GM18499 (cell line): ENCODE results near the gene OSBPL9.

ENCODE experiments used
- ATAC-seq: cut with Tn5 transposase; IDR thresholded peaks from one replicate; pipeline ENCODE4 v1.9.1; 2021; ENCODE audit warnings: moderate number of reproducible peaks; ENCODE audit not compliant: insufficient read depth, unreplicated experiment

OSBPL9 gene, protein sequence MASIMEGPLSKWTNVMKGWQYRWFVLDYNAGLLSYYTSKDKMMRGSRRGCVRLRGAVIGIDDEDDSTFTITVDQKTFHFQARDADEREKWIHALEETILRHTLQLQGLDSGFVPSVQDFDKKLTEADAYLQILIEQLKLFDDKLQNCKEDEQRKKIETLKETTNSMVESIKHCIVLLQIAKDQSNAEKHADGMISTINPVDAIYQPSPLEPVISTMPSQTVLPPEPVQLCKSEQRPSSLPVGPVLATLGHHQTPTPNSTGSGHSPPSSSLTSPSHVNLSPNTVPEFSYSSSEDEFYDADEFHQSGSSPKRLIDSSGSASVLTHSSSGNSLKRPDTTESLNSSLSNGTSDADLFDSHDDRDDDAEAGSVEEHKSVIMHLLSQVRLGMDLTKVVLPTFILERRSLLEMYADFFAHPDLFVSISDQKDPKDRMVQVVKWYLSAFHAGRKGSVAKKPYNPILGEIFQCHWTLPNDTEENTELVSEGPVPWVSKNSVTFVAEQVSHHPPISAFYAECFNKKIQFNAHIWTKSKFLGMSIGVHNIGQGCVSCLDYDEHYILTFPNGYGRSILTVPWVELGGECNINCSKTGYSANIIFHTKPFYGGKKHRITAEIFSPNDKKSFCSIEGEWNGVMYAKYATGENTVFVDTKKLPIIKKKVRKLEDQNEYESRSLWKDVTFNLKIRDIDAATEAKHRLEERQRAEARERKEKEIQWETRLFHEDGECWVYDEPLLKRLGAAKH

DNA sequence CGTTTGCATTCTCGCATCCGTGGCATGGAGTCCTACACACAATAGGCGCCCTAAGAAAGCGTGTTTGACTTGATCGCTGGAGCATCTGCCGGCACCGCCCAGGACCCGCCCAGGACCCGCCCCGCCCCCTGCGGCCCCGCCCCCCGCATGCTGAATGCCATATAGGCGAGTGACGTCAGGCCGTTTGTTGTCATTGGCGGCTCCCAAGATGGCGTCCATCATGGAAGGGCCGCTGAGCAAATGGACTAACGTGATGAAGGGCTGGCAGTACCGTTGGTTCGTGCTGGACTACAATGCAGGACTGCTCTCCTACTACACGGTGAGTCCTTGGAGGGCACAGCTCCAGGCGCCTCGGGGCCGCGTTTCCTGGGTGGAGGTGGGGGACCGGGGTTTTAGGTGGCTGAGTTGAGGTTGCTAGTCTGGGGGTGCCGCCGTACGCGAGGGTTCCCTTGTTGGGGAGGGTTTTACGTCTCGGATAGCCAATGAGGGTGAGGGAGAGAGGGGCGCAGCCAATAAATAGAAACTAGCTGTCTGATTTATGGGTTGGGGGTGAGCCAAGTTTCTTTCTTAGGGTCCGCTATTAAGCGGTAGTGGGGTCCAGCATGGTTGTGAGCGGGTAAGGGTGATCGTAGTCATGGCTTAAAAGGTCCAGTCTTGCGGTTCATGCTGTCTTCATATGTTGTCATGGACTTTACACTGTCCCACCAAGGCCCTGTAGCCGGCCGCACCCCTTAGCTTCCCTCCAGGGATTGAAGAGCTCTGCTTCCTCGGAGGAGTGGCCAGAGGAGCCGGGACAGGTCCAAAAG is at the start of gene OSBPL9:
Gene OSBPL9 (plus strand): TSS at position 190 of the 806 bp plus-strand sequence. CDS start 19 bp downstream, at position 209.
- peak; percentile 57 for ATAC-seq

DNA sequence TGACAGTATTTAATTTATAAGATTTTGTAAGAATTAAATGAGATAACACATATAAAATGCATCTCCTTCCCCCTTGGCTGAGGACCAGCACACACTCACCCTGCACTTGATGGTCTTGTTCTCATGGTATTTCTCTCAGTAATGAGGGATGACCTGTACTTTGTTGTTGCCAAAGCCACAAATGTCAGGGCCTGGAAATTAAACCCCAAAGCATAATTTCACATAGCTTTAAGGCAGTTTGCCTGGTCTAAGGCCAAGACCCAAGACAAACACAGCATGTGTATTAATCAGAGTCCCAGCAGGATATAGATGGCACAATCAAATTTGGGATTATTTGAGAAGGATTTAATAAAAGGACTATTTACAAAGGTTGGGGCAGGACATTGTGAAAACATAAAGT is 49.2 kb upstream of the OSBPL9 start:
- no peak for ATAC-seq

DNA sequence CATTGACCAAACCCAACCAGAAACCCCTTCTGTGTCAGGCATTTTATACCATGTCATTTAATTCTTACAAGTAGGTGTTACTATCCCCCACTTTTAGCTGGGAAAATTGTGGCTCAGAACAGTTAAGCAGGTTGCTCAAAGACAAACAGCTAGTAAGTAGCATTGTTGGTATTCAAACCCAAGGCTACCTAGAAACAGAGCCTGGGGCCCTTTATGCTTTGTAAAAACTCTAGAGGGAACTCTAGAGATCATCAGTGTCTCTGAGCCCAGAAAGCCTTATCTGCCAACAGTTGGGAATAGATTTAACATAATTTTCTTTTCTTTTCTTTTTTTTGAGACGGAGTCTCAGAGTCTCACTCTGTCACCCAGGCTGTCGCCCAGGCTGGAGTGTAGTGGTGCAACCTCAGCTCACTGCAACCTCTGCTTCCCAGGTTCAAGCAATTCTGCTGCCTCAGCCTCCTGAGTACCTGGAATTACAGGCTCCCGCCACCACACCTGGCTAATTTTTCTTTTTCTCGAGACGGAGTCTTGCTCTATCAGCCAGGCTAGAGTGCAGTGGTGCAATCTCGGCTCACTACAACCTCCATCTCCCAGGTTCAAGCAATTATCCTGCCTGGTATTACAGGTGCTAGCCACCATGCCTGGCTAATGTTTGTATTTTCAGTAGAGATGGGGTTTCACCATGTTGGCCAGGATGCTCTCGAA is 48.5 kb upstream of the OSBPL9 start:
- ATAC-seq: no peak

DNA sequence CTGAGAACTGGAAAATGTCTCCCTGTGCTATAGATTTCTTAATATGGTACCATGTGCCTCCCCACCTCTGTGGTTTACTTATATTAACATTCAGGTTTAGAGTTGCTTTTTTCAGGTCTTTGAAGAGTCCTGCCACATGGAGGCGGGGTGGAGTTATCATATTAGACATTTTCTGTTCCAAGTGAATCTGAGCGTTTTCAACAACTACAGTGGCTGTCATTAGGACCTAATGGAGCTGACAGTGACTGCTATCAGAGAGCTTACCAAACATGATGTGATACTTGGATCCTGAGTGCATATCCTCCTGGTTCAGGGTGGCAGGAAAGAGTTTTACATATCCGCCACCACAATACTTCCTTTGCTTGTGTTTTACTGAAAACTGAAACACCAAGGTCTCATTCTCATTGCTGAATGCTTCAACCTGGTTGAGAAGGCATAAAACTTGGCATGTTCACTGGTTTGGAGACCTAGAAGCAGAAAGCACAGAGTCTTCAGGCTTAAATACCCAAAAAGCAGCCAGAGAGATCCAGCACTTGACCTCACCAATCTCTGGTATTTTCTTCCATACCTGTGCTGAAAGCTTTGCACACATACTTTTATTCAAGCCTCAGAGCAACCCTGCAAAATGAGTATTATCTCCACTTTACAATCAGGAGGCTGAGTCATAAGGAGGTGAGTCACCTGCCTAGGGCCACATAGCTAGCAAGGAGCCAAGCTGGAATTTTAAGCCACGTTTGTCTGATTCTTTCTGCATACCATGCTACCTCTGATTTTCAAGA is 47.4 kb upstream of the OSBPL9 start:
- peak; percentile 72 for ATAC-seq

DNA sequence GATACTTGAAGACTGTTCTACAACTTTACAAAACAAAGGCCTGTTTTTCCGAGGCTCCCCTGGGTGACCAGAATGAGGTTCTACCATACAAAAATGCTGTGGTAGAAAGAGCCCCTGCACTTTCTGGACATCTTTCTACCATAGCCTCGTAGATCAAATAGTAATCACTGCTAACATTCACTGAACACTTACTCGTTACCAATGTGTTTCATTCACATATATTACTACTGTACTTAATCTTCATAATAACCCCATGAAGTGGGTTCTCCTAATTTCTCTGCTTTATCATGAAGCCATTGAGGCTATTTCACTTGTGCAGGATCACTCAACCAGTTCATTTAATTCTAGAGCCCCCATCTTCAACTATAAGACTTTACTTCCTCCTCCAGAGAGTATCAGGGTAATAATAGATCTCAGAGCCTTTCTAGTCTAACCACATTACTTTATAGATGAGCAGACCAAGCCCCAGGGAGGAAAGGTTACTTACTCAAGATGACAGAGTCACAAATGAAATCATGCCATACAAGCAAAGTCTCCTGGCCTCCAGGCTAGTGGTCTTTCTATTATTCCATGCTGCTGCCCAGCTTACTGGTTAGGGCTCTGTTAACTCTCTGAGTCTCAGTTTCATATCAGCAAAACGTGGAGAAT is 46.7 kb upstream of the OSBPL9 start:
- no peak for ATAC-seq

DNA sequence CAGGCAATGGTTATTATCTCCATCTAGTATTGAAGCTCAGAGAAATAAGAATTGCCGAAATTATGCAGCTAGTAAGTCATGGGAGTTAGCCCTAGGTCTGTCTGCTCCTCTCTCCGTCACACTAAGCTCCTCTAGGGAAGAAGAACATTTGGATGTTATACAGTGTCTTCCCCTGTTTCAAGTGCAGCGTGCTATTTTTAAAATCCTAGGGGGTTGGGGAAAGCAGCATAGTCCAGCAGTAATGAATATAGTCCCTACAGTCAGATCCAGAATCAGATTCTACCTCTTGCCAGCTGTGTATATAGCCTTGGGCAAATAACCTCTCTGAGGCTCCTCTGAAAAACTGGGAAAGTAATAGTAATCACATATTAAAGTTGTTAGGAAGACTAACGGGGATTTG is 44.5 kb upstream of the OSBPL9 start:
- ATAC-seq: no peak

DNA sequence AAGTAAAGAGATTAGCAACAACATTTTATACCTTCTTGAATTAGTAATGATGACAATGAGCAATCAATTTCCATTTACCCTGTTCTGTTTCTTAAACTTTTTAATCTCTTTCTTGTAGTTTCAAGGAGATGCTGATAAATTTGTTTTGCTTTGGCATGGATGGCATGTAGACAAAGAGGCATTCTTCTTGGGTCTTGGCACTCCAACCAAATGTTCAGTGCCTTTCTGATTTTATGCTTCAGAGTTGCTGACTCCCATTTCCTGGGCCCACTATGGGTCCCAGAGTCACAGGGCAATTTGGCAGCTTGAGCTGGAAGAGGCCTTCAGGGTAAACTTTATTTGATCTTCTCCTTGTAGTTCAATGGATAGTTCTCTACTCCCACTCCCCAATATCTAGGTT is 42.1 kb upstream of the OSBPL9 start:
- no peak for ATAC-seq

DNA sequence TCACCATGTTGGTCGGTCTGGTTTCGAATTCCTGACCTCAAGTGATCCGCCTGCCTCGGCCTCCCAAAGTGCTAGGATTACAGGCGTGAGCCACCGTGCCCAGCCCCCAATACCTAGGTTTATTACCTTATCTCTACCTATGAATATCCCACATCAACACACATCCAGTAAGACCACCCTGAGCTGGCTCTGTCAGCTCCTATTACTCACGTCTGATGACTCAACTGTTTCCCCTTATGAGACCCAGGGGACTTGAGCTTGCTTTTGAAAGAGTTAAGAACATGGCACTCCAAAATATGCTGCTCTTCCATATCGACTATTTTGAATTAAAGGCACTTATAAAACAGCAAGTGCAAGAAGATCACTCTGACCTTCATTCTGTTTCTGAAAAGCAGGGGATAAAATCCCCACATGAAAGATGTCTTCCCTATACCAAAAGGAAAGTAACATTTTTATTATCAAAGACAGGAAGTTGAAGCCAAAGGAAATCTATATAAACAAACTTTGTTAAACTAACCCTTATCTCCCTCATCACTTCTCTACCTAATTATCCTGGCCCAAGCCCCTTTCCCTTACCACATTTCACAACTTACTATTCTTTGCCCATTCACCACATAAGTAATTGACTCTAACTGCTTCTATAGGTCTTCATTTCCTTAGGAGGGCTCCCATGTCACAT is 41.3 kb upstream of the OSBPL9 start:
- no peak for ATAC-seq

DNA sequence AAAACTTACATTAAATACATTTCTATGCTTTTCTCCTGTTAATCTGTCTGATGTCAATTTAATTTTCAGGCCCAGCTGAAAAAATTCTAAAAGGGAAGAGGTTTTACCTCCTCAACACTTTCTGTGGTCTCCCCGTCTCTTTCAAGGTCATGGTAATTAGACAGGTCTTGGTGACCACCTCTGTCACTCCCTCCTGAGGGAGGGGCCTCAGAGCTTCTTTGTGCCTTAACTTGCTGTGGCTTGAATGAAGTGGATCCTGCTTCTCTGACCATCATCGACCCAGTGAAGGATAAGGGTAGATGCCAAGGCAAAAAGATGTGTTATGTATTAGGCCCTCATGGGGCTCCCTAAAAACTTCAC is 40.8 kb upstream of the OSBPL9 start:
- ATAC-seq: no peak

DNA sequence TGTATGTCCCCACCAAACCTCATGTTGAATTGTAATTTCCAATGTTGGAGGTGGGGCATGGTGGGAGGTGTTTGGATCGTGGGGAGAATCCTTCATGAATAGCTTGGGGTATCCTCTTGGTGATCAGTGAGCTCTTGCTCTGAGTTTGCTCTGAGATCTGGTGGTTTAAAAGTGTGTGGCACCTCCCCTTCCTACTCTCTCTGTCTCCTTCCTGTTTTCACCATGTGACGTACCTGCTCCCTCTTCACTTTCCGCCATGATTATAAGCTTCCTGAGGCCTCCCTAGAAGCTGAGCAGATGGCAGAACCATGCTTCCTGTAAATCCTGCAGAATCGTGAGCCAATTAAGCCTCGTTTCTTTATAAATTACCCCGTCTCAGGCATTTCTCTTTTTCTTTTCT is 40.0 kb upstream of the OSBPL9 start:
- no peak for ATAC-seq

DNA sequence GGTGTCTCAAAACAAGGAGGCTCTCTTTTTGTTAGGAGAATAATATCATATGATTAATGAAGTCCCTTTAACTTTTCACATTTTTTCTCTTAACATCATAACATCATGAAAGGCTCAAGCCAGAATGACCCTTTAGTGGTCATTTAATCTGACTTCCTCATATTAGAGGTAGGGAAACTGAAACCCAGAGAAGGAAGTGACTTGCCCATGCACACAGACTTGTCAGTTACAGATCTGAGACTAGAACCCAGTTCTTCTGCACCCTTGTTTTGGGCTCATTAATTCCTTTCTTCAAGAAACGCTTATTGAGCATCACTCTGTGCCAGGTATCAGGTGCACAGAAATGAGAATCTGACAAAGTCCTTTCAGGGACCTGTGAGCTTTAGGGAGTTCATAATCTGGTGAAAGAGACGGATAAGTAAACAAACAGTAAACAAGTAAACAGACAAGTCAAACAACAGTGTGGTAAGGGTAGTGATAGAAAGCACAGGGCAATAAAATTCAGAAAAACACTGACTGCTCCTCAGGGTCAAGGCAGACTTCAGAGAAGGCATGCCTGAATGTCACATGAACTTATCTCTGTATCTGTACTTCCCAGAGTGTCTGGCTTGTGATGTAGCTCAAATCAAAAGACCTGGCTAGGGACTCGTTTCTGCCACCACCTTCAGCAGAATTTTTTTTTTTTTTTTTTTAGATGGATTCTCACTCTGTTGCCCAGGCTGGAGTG is 38.3 kb upstream of the OSBPL9 start:
- ATAC-seq: peak; percentile 73

DNA sequence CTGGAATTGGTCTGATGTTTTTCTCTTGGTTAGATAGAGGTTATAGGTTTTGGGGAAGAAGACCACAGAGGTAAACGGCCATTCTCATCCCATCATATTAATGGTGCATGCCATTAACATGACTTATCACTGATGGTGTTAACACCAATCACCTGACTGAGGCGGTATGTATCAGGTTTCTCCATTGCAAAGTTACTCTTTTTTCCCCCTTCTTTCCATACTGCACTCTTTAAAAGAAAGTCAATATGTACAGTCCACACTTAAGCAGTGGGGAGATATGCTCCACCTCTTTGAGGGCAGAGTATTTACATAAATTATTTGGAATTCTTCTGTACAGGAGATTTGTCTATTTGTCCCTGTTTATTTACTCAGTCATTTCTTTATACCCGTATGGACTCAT is 35.7 kb upstream of the OSBPL9 start:
- ATAC-seq: no peak

DNA sequence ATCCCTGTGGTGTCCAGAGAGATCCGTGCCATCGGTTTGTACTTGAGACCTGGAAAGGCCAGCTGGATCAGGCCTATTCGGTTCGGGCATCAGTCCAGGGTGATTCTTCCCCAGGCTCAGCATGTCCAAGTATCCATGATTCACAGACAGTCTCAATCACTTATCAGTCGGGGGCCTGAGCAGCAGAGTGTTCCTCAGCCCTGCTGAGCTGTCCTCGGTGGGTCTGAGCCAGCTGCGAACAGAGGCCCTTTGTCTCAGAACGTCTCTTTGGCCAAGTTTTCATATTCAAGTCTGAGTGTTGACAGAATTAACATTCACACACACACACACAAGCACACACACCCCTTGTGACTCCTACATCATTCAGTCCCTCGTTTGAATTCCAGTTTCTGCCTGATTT is 33.4 kb upstream of the OSBPL9 start:
- no peak for ATAC-seq

DNA sequence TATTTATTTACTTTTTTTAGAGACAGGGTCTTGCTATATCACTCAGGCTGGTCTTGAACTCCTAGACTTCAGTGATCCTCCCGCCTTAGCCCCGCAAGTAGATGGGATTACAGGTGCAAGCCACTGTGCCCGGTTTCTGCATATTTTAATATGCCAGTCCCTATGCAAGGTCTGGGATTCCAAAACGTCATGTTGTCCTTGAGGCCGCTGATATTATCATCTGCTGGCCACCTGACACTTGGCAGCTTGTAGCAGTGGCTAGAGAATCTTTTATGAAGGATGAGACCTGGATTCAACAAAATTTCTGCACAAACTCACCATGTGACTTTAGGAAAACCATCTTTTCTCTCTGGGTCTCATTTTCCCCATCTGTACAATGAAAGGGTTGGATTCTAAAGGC is 32.9 kb upstream of the OSBPL9 start:
- no peak for ATAC-seq

DNA sequence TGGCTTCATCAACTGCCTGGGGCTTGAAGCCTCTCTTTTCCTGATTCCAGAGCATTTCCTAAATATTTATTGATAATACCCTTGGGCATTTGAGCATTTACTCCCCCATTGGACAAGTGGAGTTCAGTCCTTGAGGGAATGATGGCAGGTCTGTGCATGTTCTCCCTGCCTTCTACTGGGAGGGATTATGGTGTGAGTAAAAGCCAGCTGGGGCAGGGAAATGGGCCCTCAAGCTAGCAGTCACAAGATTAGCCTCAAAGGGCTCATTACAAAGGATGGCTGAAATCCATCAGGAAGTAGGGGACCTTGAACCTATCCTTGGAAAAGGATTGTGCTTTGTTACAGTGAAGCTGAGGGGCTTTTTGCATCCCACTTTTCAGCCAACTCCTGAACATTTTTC is 24.2 kb upstream of the OSBPL9 start:
- no peak for ATAC-seq

DNA sequence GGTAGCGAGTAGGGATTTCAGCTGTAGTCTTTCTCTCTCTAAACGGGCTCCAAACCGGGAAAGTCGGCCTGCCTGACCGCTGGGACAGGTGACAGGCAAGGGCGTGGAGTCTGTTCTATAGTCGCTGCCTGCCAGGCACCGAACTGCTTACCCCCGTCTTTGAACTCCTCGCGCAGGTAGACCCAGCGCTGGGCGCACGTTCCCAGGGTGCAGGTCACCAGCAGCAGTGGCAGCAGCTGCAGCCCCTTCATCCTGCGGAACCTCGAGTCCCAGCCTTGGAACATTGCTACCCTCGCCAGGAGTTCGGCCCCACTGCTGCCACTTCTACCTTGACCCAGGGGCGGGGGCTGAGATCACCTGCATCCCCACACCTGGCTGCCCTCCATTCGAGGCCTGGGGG is 22.2 kb upstream of the OSBPL9 start:
- no peak for ATAC-seq

DNA sequence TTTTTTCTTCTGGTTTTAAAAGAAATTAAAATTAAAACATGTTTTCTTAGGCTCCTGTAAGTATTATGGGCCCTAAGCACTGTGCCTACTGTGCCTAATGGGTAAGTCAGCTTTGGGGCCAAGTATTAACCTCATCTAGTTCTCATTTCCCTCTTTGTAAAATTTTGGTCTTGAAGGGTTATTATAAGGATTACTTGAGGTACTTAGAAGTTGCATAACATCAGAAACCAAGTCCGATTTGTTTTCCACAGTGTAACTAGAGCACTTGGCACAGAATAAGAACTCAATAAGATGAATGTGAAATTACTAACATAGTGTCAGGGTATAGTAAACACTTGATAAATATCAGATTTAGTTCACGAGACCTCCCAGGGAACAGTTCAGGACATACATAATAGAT is 16.4 kb upstream of the OSBPL9 start:
- ATAC-seq: no peak

DNA sequence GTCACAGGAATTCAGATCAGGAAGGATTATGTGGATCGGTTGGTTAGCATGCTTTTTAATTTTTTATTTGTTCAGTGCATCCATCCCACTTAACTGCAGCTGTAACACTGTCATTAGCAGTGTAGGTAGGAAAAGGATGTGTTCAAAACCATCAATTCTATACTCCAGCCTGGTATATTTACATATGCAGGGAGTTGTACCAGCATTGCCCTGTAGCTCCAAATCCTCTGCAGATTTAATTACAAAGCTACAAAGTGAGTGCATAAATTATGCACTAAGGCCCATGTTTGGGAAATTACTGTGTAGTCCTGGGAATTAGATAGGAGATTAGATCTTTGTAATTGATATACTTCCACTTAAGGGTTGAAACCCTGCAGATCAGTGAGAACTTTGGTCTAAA is 15.9 kb upstream of the OSBPL9 start:
- ATAC-seq: no peak
